ENCODE results near the gene BTRC. TPM values are rescaled to one million over a fixed set of nuclear protein-coding genes. Genes with fewer than 3 reads are reported as not detected.
A peak's percentile ranks its signal among the peaks of the same experiment; 100 is the strongest.

BTRC gene
- total RNA-seq, 1 experiment from 2014 or later = 22.4 TPM

GRCh38 chr10:101535949-101536348 is 182.0 kb downstream of the BTRC start:
- Mint-ChIP-seq H3K9me3 (no peaks in the 10 kb centered on the region), H3K36me3 (no peaks in the 10 kb centered on the region), H3K4me3 (no peak overlapping the region), H3K27ac (no peak overlapping the region), H3K27me3 (ENCODE audit: low read depth) (no peaks in the 10 kb centered on the region), H3K4me1 (peaks cover 4% of the 10 kb centered on the region; the same call in 1 of the 2 replicates)
- CTCF ChIA-PET = interaction anchor here (0.7 to 2.5 kb wide), 14 partner anchors 25 to 247 kb away, joined by 3 to 12 read pairs (median 4); no protein-coding TSS in a partner anchor
- POLR2A ChIA-PET = no interaction called here
- no peak for DNase-seq (ENCODE audit: low spot score)
- no peak for ATAC-seq
- TF ChIP-seq CREM (CRISPR knock-in tag; IDR thresholded peaks at IDR 0.05) = no peak
- no peak for TF ChIP-seq OVOL2 (CRISPR knock-in tag; IDR thresholded peaks at IDR 0.05; ENCODE audit: borderline replicate concordance)
- TF ChIP-seq ELF4 (CRISPR knock-in tag; IDR thresholded peaks at IDR 0.05; ENCODE audit: low read depth) = no peak
- no peak for TF ChIP-seq TCF7 (CRISPR knock-in tag; IDR thresholded peaks at IDR 0.05; ENCODE audit: low read depth)
- TF ChIP-seq PRRX2 (CRISPR knock-in tag; IDR thresholded peaks at IDR 0.05) = no peak
- no peak for TF ChIP-seq ZNF219 (CRISPR knock-in tag; IDR thresholded peaks at IDR 0.05; ENCODE audit: borderline replicate concordance)
- TF ChIP-seq USF2 (CRISPR knock-in tag; IDR thresholded peaks at IDR 0.05) = no peak
- no peak for TF ChIP-seq HMGA2 (CRISPR knock-in tag; IDR thresholded peaks at IDR 0.05)
- no peak for TF ChIP-seq ZNF416 (CRISPR knock-in tag; IDR thresholded peaks at IDR 0.05)
- TF ChIP-seq ATF2 (CRISPR knock-in tag; IDR thresholded peaks at IDR 0.05; ENCODE audit: borderline replicate concordance, low read depth) = no peak
- no peak for TF ChIP-seq NFATC4 (CRISPR knock-in tag; IDR thresholded peaks at IDR 0.05)
- no peak for TF ChIP-seq PREB (CRISPR knock-in tag; IDR thresholded peaks at IDR 0.05; ENCODE audit: borderline replicate concordance)
- no peak for TF ChIP-seq ZNF396 (CRISPR knock-in tag; IDR thresholded peaks at IDR 0.05; ENCODE audit: borderline replicate concordance)
- no peak for TF ChIP-seq SOX15 (CRISPR knock-in tag; IDR thresholded peaks at IDR 0.05)
- TF ChIP-seq ZBTB21 (CRISPR knock-in tag; IDR thresholded peaks at IDR 0.05; ENCODE audit: borderline replicate concordance) = no peak
- TF ChIP-seq TP53 (CRISPR knock-in tag; IDR thresholded peaks at IDR 0.05) = no peak
- no peak for TF ChIP-seq KAT7 (CRISPR knock-in tag; IDR thresholded peaks at IDR 0.05; ENCODE audit: borderline replicate concordance)
- TF ChIP-seq FOXK1 (CRISPR knock-in tag; IDR thresholded peaks at IDR 0.05) = no peak
- no peak for TF ChIP-seq NR3C1 (CRISPR knock-in tag; conservative IDR thresholded peaks at IDR 0.05; ENCODE audit: low read depth)

GRCh38 chr10:101536800-101537199 is 182.8 kb downstream of the BTRC start:
- ChIA-PET CTCF (interaction anchor here (0.6 to 2.2 kb wide), 17 partner anchors 10 to 244 kb away, joined by 3 to 12 read pairs (median 4); no protein-coding TSS in a partner anchor), POLR2A (no interaction called here)
- no peak for DNase-seq (ENCODE audit: low spot score)
- Mint-ChIP-seq H3K9me3 (no peaks in the 10 kb centered on the region), H3K4me1 (peaks cover 4% of the 10 kb centered on the region; the same call in 1 of the 2 replicates), H3K27me3 (ENCODE audit: low read depth) (no peaks in the 10 kb centered on the region), H3K4me3 (no peak overlapping the region), H3K36me3 (no peaks in the 10 kb centered on the region), H3K27ac (no peak overlapping the region)
- TF ChIP-seq CTCF (IDR thresholded peaks at IDR 0.05) (peak; percentile 25; the same call in 1 of the 2 replicates), SMAD4 (CRISPR knock-in tag; IDR thresholded peaks at IDR 0.05) (no peak), ZNF138 (CRISPR knock-in tag; conservative IDR thresholded peaks at IDR 0.05) (no peak), NFATC4 (CRISPR knock-in tag; IDR thresholded peaks at IDR 0.05) (no peak), ATF6 (CRISPR knock-in tag; IDR thresholded peaks at IDR 0.05) (no peak), RELA (CRISPR knock-in tag; IDR thresholded peaks at IDR 0.05; ENCODE audit: borderline replicate concordance) (no peak)
- ATAC-seq = no peak
